HepG2 (cell line): ENCODE data around the gene EPN3. TPM values are rescaled to one million over a fixed set of nuclear protein-coding genes. Genes with fewer than 3 reads are reported as not detected.

Experiments
- ATAC-seq: fragments of 200-7000 bp; cut with Tn5 transposase; 3 replicates; pipeline ENCODE4 v1.9.1; 2020; ENCODE audit warnings: mild to moderate bottlenecking, moderate library complexity
- BruUV-seq: library from RNA; stranded (reverse); fragments of 400-500 nt; replicated peaks from 2 replicates; lab custom pipeline; 2021; lab: Mats Ljungman, UMichigan
- CTCF ChIA-PET: fragments of 300-600 bp; formaldehyde crosslinking; extraction: SDS; loops from one replicate; lab custom pipeline; 2021; ENCODE audit warnings: low total read pairs, inconsistent platforms, low intra/inter-chr PET ratio; lab: Yijun Ruan, JAX
- POLR2A ChIA-PET: fragments of 350-600 bp; sonication (Branson Sonifier 250); formaldehyde crosslinking; loops from one replicate; lab custom pipeline; 2020; ENCODE audit warnings: antibody characterized with exemption, inconsistent platforms; lab: Yijun Ruan, JAX
- DNase-seq: peaks from one replicate; pipeline ENCODE4 v3.0.0-alpha.2; 2015; ENCODE audit warnings: low spot score
- FAIRE-seq: peaks from 3 replicates; lab custom pipeline; 2011; peaks lifted over from hg19 to GRCh38; lab: Jason Lieb, UNC
- H2AFZ ChIP-seq: one replicate; pipeline ENCODE4 v1.6.1; 2011; ENCODE audit warnings: low read length, inconsistent platforms
- H3K27ac ChIP-seq: fragments of 300-600 bp; 3 replicates; pipeline ENCODE4 v1.8.0; 2011; ENCODE audit warnings: mixed run types, mild to moderate bottlenecking, mixed read lengths, low read length, inconsistent platforms; ENCODE audit not compliant: insufficient read depth; ENCODE audit errors: extremely low read length
- H3K27me3 ChIP-seq, 2 experiments: fragments of 200-600 bp in 1 of 2; 2 replicates in 1 of 2; 3 replicates in 1 of 2; pipeline versions ENCODE4 v1.6.0 to v1.8.0; 2011; ENCODE audit warnings: low read length in 2 of 2, mild to moderate bottlenecking in 2 of 2, moderate library complexity in 2 of 2, inconsistent platforms in 1 of 2; ENCODE audit not compliant: insufficient read depth in 2 of 2, control insufficient read depth in 1 of 2
- H3K36me3 ChIP-seq, 2 experiments: fragments of 200-600 bp in 1 of 2; replicated peaks in 1 of 2; 2 replicates in 1 of 2; 3 replicates in 1 of 2; pipeline versions ENCODE4 v1.5.1 to v1.8.0; 2011; ENCODE audit warnings: low read length in 2 of 2, inconsistent platforms in 1 of 2; ENCODE audit not compliant: insufficient read depth in 2 of 2, control insufficient read depth in 1 of 2
- H3K4me1 ChIP-seq: 2 replicates; pipeline ENCODE4 v1.5.1; 2012; ENCODE audit warnings: low read length, inconsistent platforms; ENCODE audit not compliant: insufficient read depth
- H3K4me2 ChIP-seq: 2 replicates; pipeline ENCODE4 v1.6.0; 2011; ENCODE audit warnings: low read depth, low read length, inconsistent platforms
- H3K4me3 ChIP-seq, 3 experiments: fragments of 200-600 bp in 1 of 3; sonication (generic), shearing (Covaris generic) in 1 of 3; replicated peaks in 1 of 3; 2 replicates each; pipeline ENCODE4 v1.5.1; 2011 to 2016; ENCODE audit warnings: low read length in 3 of 3, inconsistent platforms in 2 of 3, low read depth in 2 of 3, mild to moderate bottlenecking in 2 of 3, control low read depth in 1 of 3, mixed read lengths in 1 of 3; ENCODE audit not compliant: insufficient read depth in 1 of 3
- H3K79me2 ChIP-seq: one replicate; pipeline ENCODE4 v1.6.1; 2011; ENCODE audit warnings: low read length, inconsistent platforms; ENCODE audit not compliant: insufficient read depth
- H3K9ac ChIP-seq: 2 replicates; pipeline ENCODE4 v1.6.0; 2011; ENCODE audit warnings: mild to moderate bottlenecking, low read depth, low read length, inconsistent platforms; ENCODE audit not compliant: insufficient read depth
- H3K9me3 ChIP-seq: 2 replicates; pipeline ENCODE4 v1.5.1; 2012; ENCODE audit warnings: mild to moderate bottlenecking, low read length
- H4K20me1 ChIP-seq: 2 replicates; pipeline ENCODE4 v1.6.0; 2011; ENCODE audit warnings: inconsistent platforms, mild to moderate bottlenecking, low read length, moderate library complexity; ENCODE audit not compliant: insufficient read depth
- ATF7-NPFF ChIP-seq: sonication (generic); formaldehyde crosslinking; IDR thresholded peaks from 2 replicates; pipeline ENCODE4 v1.8.1; 2023; ENCODE audit warnings: mild to moderate bottlenecking, low read depth, missing genetic modification reagents, moderate library complexity
- LCORL ChIP-seq, 2 experiments: fragments of 450-650 bp in 1 of 2; sonication (generic) in 1 of 2; formaldehyde crosslinking in 1 of 2; IDR thresholded peaks; 2 replicates each; pipeline versions ENCODE4 v1.5.0 to v1.6.1; 2017 to 2020; ENCODE audit warnings: antibody characterized with exemption in 1 of 2, missing genetic modification reagents in 1 of 2
- NCOA1 ChIP-seq: sonication (generic); formaldehyde crosslinking; IDR thresholded peaks from 2 replicates; pipeline ENCODE4 v1.9.0; 2021; ENCODE audit warnings: missing genetic modification reagents
- RNF2 ChIP-seq: fragments of 450-650 bp; conservative IDR thresholded peaks from 2 replicates; pipeline ENCODE4 v1.6.1; 2016; ENCODE audit warnings: low read depth
- SYNCRIP ChIP-seq: fragments of 200-400 bp; formaldehyde crosslinking; IDR thresholded peaks from 2 replicates; pipeline ENCODE4 v1.6.1; 2018; ENCODE audit warnings: mild to moderate bottlenecking, low read depth, low read length; ENCODE audit not compliant: insufficient read depth
- ZNF773 ChIP-seq: sonication (generic); formaldehyde crosslinking; IDR thresholded peaks from 2 replicates; pipeline ENCODE4 v1.4.0; 2020; ENCODE audit warnings: missing genetic modification reagents, borderline replicate concordance
- ZNF816 ChIP-seq: sonication (generic); formaldehyde crosslinking; IDR thresholded peaks from 2 replicates; pipeline ENCODE4 v1.8.0; 2022; ENCODE audit warnings: missing genetic modification reagents, mild to moderate bottlenecking, borderline replicate concordance
- WGBS: methylation state at CpG from one replicate; pipeline ENCODE4 v1.1.6; 2017; ENCODE audit warnings: low lambda C conversion rate; 5-methylcytosine and 5-hydroxymethylcytosine counted together
- in situ Hi-C: cut with HindIII; loops from 2 replicates; pipeline ENCODE4 v1.10.0; 2017; ENCODE audit warnings: low pct_unique_long_range_greater_than_20kb; ENCODE audit not compliant: extremely low pct_ligation_motif_present
- intact Hi-C: fragments of 100-400 bp; cut with micrococcal nuclease; formaldehyde crosslinking; loops from one replicate; pipeline ENCODE4 v1.10.0; 2022; ENCODE audit not compliant: unreplicated experiment
- polyA plus RNA-seq, 8 experiments: library from polyadenylated mRNA; depleted of rRNA in 3 of 8; stranded (reverse) in 7 of 8; unstranded in 1 of 8; fragments of >200 nt; fragmentation: Illumina TruSeq in 4 of 8; extraction: Trizol in 4 of 8; gene quantifications; 2 replicates each; pipeline versions ENCODE4 v1.2.1 to v1.2.3, GENCODE V29; 2011 to 2016; ENCODE audit warnings: low read depth in 4 of 8, missing spikeins in 1 of 8, mixed read lengths in 1 of 8; ENCODE audit not compliant: insufficient read depth in 1 of 8
- total RNA-seq, 5 experiments: library from RNA; depleted of rRNA; stranded (reverse); fragments of >200 nt; fragmentation: Illumina TruSeq; extraction: Trizol; gene quantifications; 2 replicates each; pipeline ENCODE4 v1.2.3, GENCODE V29; 2016; ENCODE audit warnings: low read depth in 1 of 5
- TF ChIP-seq, protein P1 (sequence below): sonication (generic); formaldehyde crosslinking; conservative IDR thresholded peaks from 2 replicates; pipeline ENCODE4 v1.4.0; 2020; ENCODE audit warnings: missing genetic modification reagents
- TF ChIP-seq, protein P2 (sequence below): sonication (generic); formaldehyde crosslinking; IDR thresholded peaks from 2 replicates; pipeline ENCODE4 v1.5.0; 2020; ENCODE audit warnings: missing genetic modification reagents
- TF ChIP-seq, protein P3 (sequence below): sonication (generic); formaldehyde crosslinking; IDR thresholded peaks from 2 replicates; pipeline ENCODE4 v1.4.0; 2020; ENCODE audit warnings: missing genetic modification reagents
- TF ChIP-seq, protein P4 (sequence below): IDR thresholded peaks from 2 replicates; pipeline ENCODE4 v1.6.1; 2016; ENCODE audit warnings: control low read depth

EPN3 gene
- total and polyA plus RNA-seq, 2 of the 13 experiments (the other 11 are each of a cell fraction or from before 2014, with no cell fraction given): 0.11 to 0.95 TPM

- Histone ChIP-seq H3K36me3 (no peaks in the 10 kb centered on the region), H3K27ac (no peak overlapping the region), H3K27me3 (no peaks in the 10 kb centered on the region), H2AFZ (no peak overlapping the region), H3K4me3 (no peak overlapping the region), H4K20me1 (no peaks in the 10 kb centered on the region), H3K9me3 (no peaks in the 10 kb centered on the region), H3K4me2 (no peak overlapping the region), H3K4me1 (peaks cover 34% of the 10 kb centered on the region), H3K9ac (no peak overlapping the region), H3K79me2 (no peaks in the 10 kb centered on the region)
- TF ChIP-seq, protein P1, sequence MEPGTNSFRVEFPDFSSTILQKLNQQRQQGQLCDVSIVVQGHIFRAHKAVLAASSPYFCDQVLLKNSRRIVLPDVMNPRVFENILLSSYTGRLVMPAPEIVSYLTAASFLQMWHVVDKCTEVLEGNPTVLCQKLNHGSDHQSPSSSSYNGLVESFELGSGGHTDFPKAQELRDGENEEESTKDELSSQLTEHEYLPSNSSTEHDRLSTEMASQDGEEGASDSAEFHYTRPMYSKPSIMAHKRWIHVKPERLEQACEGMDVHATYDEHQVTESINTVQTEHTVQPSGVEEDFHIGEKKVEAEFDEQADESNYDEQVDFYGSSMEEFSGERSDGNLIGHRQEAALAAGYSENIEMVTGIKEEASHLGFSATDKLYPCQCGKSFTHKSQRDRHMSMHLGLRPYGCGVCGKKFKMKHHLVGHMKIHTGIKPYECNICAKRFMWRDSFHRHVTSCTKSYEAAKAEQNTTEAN (CRISPR knock-in tag): no peak
- TF ChIP-seq, protein P2, sequence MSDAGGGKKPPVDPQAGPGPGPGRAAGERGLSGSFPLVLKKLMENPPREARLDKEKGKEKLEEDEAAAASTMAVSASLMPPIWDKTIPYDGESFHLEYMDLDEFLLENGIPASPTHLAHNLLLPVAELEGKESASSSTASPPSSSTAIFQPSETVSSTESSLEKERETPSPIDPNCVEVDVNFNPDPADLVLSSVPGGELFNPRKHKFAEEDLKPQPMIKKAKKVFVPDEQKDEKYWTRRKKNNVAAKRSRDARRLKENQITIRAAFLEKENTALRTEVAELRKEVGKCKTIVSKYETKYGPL (CRISPR knock-in tag): no peak
- TF ChIP-seq, protein P3, sequence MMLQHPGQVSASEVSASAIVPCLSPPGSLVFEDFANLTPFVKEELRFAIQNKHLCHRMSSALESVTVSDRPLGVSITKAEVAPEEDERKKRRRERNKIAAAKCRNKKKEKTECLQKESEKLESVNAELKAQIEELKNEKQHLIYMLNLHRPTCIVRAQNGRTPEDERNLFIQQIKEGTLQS: no peak
- TF ChIP-seq ZNF773: no peak
- TF ChIP-seq ZNF816 (CRISPR knock-in tag): no peak
- TF ChIP-seq SYNCRIP: no peak
- no peak for TF ChIP-seq RNF2
- TF ChIP-seq, protein P4, sequence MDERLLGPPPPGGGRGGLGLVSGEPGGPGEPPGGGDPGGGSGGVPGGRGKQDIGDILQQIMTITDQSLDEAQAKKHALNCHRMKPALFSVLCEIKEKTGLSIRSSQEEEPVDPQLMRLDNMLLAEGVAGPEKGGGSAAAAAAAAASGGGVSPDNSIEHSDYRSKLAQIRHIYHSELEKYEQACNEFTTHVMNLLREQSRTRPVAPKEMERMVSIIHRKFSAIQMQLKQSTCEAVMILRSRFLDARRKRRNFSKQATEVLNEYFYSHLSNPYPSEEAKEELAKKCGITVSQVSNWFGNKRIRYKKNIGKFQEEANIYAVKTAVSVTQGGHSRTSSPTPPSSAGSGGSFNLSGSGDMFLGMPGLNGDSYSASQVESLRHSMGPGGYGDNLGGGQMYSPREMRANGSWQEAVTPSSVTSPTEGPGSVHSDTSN: no peak
- no peak for TF ChIP-seq ATF7-NPFF (CRISPR knock-in tag)
- no peak for TF ChIP-seq NCOA1 (CRISPR knock-in tag)
- no peak for TF ChIP-seq LCORL (IDR thresholded peaks at IDR 0.05)
- TF ChIP-seq LCORL (CRISPR knock-in tag; IDR thresholded peaks at IDR 0.05): no peak
- 73% methylated on average over 10 of the region's 10 CpGs for WGBS
- ChIA-PET CTCF (no interaction called here), POLR2A (no interaction called here)
- ATAC-seq (no peak), DNase-seq (no peak), FAIRE-seq (no peak)
- intact Hi-C loops: no loop called here
- in situ Hi-C loops: no loop called here
- no TSS peak for BruUV-seq
Observed at GRCh38 chr17:50522766-50523165, 9.8 kb upstream of the EPN3 start.
